ENCODE data around the gene CHRNB1.

GRCh38 chr17:7439462-7440112, 5.3 kb upstream of the CHRNB1 start, which contains the start of gene FGF11:
- TF ChIP-seq, protein P1, sequence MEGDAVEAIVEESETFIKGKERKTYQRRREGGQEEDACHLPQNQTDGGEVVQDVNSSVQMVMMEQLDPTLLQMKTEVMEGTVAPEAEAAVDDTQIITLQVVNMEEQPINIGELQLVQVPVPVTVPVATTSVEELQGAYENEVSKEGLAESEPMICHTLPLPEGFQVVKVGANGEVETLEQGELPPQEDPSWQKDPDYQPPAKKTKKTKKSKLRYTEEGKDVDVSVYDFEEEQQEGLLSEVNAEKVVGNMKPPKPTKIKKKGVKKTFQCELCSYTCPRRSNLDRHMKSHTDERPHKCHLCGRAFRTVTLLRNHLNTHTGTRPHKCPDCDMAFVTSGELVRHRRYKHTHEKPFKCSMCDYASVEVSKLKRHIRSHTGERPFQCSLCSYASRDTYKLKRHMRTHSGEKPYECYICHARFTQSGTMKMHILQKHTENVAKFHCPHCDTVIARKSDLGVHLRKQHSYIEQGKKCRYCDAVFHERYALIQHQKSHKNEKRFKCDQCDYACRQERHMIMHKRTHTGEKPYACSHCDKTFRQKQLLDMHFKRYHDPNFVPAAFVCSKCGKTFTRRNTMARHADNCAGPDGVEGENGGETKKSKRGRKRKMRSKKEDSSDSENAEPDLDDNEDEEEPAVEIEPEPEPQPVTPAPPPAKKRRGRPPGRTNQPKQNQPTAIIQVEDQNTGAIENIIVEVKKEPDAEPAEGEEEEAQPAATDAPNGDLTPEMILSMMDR (IDR thresholded peaks at IDR 0.05; ENCODE audit: low read depth, low read length): no peak
- TF ChIP-seq MYC (IDR thresholded peaks at IDR 0.05; ENCODE audit: low read depth, low read length) (no peak), POLR2A (IDR thresholded peaks at IDR 0.05; ENCODE audit: extremely low read depth, insufficient read length) (no peak), MAX (IDR thresholded peaks at IDR 0.05; ENCODE audit: low read depth, low read length) (no peak)
